ELR (cell line): ENCODE results near the gene USP37.

ENCODE experiments used
- DNase-seq: peaks from one replicate; pipeline ENCODE4 v3.0.0-alpha.2; 2015; ENCODE audit warnings: low read depth

USP37 gene

GRCh38 chr2:218401890-218402289 is 166.3 kb downstream of the USP37 start:
- no peak for DNase-seq

DNA sequence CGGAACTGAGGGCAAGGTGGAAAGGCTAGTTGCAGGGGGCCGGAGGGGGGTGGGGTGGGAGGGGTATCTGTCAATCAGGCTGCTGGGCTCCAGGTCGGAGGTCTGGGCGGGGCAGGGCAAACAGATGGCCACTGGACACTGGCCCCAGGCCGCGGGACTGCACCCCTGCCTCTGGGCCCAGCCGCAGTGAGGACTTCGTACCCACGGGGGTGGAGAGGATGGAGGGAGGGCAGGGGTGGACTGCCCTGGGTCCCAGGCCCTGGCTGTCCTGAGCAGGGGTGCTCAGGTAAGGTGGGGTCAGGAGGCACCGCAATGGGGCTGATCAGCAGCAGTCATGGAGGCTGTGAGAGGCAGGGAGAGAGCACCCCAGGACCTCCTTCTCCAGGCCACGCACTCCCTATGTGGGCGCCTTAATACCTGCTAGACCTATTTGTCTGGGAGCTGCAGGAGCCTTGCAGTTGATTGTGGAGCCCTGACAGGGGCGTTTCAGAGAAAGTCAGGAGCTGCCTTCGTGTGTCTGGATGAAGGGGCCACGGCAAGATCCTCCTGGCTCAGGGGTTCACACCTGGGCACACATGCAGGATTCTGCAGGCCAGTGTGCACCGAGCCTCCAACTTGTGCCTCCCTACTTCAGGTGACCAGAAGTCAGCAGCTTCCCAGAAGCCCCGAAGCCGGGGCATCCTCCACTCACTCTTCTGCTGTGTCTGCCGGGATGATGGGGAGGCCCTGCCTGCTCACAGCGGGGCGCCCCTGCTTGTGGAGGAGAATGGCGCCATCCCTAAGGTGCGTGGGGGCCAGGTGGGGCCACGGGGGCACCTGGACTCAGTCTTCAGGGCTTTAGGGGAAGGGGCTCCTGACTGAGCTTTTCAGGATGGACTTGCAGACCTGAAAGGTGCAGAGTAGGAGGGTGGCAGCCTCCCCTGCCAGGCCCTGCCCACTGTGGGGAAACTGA is 166.9 kb downstream of the USP37 start:
- DNase-seq: no peak
